ENCODE results near the gene CSNK1E. TPM values are rescaled to one million over a fixed set of nuclear protein-coding genes. Genes with fewer than 3 reads are reported as not detected.

The CSNK1E gene
- total RNA-seq, 2 experiments from 2014 or later: 123 TPM

GRCh38 chr22:38284042-38284402 lies 33.2 kb downstream of the CSNK1E start:
- Mint-ChIP-seq H3K27ac (no peak overlapping the region), H3K27me3 (no peaks in the 10 kb centered on the region), H3K4me1 (ENCODE audit: low read depth) (no peaks in the 10 kb centered on the region), H3K36me3 (ENCODE audit: low read depth) (no peaks in the 10 kb centered on the region), H3K4me3 (no peak overlapping the region), H3K9me3 (no peaks in the 10 kb centered on the region)
- intact Hi-C loops (cut with micrococcal nuclease): no loop called here
- ATAC-seq (no peak), DNase-seq (no peak)
- ChIA-PET CTCF (interaction anchor here (0.9 to 1.5 kb wide), 2 partner anchors 14 to 67 kb away, joined by 3 to 4 read pairs; no protein-coding TSS in a partner anchor), POLR2A (interaction anchor here (1.1 kb wide), 1 partner anchor 26 kb away, joined by 4 read pairs; no protein-coding TSS in a partner anchor)
- no peak for TF ChIP-seq CTCF (IDR thresholded peaks at IDR 0.05)

GRCh38 chr22:38282397-38282796 lies 34.8 kb downstream of the CSNK1E start:
- intact Hi-C loops (cut with micrococcal nuclease): no loop called here
- DNase-seq (no peak), ATAC-seq (no peak)
- no peak for TF ChIP-seq CTCF (IDR thresholded peaks at IDR 0.05)
- Mint-ChIP-seq H3K4me1 (ENCODE audit: low read depth) (no peaks in the 10 kb centered on the region), H3K27ac (no peak overlapping the region), H3K4me3 (no peak overlapping the region), H3K9me3 (no peaks in the 10 kb centered on the region), H3K27me3 (no peaks in the 10 kb centered on the region), H3K36me3 (ENCODE audit: low read depth) (no peaks in the 10 kb centered on the region)
- CTCF ChIA-PET: no interaction called here
- POLR2A ChIA-PET: no interaction called here

- TF ChIP-seq CTCF (IDR thresholded peaks at IDR 0.05): no peak
- Mint-ChIP-seq H3K4me1 (ENCODE audit: low read depth) (peaks cover 15% of the 10 kb centered on the region), H3K9me3 (no peaks in the 10 kb centered on the region), H3K4me3 (no peak overlapping the region), H3K27me3 (no peaks in the 10 kb centered on the region), H3K36me3 (ENCODE audit: low read depth) (no peaks in the 10 kb centered on the region), H3K27ac (no peak overlapping the region)
- intact Hi-C loops (cut with micrococcal nuclease): no loop called here
- ChIA-PET POLR2A (interaction anchor here (0.5 to 1.1 kb wide), 2 partner anchors 8 to 39 kb away, joined by 3 to 4 read pairs; no protein-coding TSS in a partner anchor), CTCF (interaction anchor here (1.1 kb wide), 1 partner anchor 76 kb away, joined by 3 read pairs; no protein-coding TSS in a partner anchor)
- no peak for ATAC-seq
- DNase-seq: no peak
Observed at GRCh38 chr22:38276166-38276565, 41.1 kb downstream of the CSNK1E start.

DNA sequence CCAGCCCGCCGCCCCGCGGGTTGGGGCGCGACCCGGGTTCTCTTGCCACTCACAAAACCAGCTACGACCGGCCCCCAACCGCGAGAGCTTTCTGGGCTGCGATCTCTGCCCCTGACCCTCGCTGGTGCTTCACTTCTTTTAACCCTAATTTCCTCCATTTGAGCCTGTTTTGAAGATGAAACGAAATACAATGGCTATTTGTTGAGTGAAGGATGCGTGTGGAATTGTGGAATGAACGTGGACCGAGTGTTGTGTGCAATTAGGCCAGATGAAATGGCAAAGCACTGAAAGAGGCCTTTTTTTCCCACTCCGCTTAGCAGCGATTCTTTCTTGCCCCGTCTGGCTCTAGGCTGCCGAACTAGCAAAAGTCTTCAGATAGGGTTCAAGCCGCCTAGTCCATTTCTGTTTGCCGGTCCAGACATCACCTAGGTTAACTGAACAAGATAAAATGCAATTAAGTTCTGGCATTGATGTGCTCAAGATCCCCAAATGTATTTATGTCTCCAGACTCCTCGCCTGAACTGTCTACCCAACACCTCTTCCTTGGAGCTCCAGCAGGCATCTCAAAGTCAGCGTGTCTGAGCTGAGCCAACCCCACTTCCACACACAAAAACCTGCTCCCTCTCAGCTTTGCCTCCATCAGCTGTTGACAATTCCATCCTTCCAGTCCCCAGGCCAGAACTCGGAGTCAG lies 44.0 kb downstream of the CSNK1E start:
- ChIA-PET CTCF (no interaction called here), POLR2A (interaction anchor here (0.8 to 1.8 kb wide), 5 partner anchors 15 to 296 kb away, joined by 3 to 4 read pairs (median 3); no protein-coding TSS in a partner anchor)
- TF ChIP-seq CTCF (IDR thresholded peaks at IDR 0.05): no peak
- Mint-ChIP-seq H3K4me3 (peak overlapping the region; percentile 84), H3K27me3 (no peaks in the 10 kb centered on the region), H3K27ac (peak overlapping the region; percentile 91), H3K9me3 (no peaks in the 10 kb centered on the region), H3K4me1 (ENCODE audit: low read depth) (peaks cover 34% of the 10 kb centered on the region), H3K36me3 (ENCODE audit: low read depth) (no peaks in the 10 kb centered on the region)
- no peak for ATAC-seq
- intact Hi-C loops (cut with micrococcal nuclease): no loop called here
- no peak for DNase-seq

DNA sequence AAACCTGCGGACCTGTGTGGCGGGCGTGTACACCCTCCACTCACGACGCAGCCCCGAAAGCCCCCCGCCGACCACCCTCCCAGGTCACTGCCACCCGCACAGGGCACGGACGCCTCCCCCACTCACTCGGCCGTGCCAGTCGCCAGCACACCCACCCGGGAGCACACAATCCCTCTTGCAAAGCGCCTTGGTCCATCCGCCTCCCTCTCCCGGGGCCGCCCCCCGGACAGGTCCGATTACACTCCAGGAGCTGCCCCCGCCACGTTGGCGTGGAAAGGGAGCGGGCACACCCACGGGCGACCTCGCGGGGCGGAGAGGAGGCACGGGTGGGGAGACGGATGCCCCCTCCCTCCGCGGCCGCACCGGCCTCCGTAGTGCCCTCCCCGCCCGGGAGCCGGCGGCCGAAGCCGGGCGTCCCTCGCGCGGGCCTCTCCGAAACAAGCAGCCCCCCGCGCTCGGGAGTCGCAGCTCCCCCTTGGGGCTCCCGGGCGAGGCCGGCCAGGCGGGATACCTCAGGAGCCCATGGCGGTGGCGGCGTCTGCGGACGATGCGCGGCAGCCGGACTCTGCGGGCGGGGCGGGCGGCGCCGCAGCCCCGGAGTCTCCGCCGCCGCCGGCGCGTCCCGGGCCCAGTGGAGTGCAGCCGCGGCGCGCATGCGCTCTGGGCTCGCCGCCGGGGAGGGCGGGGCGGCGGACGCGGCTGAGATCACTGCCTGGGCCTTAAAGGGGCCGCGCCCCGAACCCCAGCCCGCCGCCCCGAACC lies 44.7 kb downstream of the CSNK1E start, which contains the start of gene TMEM184B:
TSS of gene TMEM184B (minus strand) at position 638 of the 762 bp plus-strand sequence. CDS start 25,049 bp downstream, outside the sequence.
- peak; percentile 77 for DNase-seq
- TF ChIP-seq CTCF (IDR thresholded peaks at IDR 0.05): no peak
- H3K4me1 Mint-ChIP-seq (ENCODE audit: low read depth): peaks cover 37% of the 10 kb centered on the region
- H3K27ac Mint-ChIP-seq: peak within 1 kb of the TSS; percentile 91
- no peaks in the 10 kb centered on the region for H3K27me3 Mint-ChIP-seq
- H3K9me3 Mint-ChIP-seq: no peaks in the 10 kb centered on the region
- H3K4me3 Mint-ChIP-seq: peak within 1 kb of the TSS; percentile 84
- POLR2A ChIA-PET: interaction anchor here (0.8 to 1.8 kb wide), 5 partner anchors 16 to 297 kb away, joined by 3 to 5 read pairs (median 4); no protein-coding TSS in a partner anchor
- intact Hi-C loops (cut with micrococcal nuclease): no loop called here
- CTCF ChIA-PET: no interaction called here
- ATAC-seq: peak; percentile 95
- no peaks in the 10 kb centered on the region for H3K36me3 Mint-ChIP-seq (ENCODE audit: low read depth)
